WTC11 (cell line): ENCODE data around the gene SYNGR3. TPM values are rescaled to one million over a fixed set of nuclear protein-coding genes. Genes with fewer than 3 reads are reported as not detected.
A peak's percentile ranks its signal among the peaks of the same experiment; 100 is the strongest.

ENCODE experiments used
- AFF4 ChIP-seq: sonication (generic); formaldehyde crosslinking; IDR thresholded peaks from 2 replicates; pipeline ENCODE4 v1.8.1; 2023; ENCODE audit warnings: mild to moderate bottlenecking, missing genetic modification reagents, borderline replicate concordance
- ATF2 ChIP-seq: sonication (generic); formaldehyde crosslinking; IDR thresholded peaks from 2 replicates; pipeline ENCODE4 v1.8.1; 2022; ENCODE audit warnings: low read depth, missing genetic modification reagents, borderline replicate concordance
- CBFB ChIP-seq: sonication (generic); formaldehyde crosslinking; IDR thresholded peaks from 2 replicates; pipeline ENCODE4 v1.8.1; 2022; ENCODE audit warnings: mild to moderate bottlenecking, low read depth, missing genetic modification reagents
- CDX4 ChIP-seq: fragments of 250-450 bp; sonication (Bioruptor Pico); IDR thresholded peaks from 2 replicates; pipeline ENCODE4 v1.9.0; 2021; ENCODE audit warnings: moderate library complexity, mild to moderate bottlenecking, inconsistent platforms, borderline replicate concordance
- FOXJ3 ChIP-seq: sonication (generic); formaldehyde crosslinking; IDR thresholded peaks from 2 replicates; pipeline ENCODE4 v1.9.0; 2021; ENCODE audit warnings: missing genetic modification reagents, mild to moderate bottlenecking, borderline replicate concordance
- FOXP1 ChIP-seq: sonication (generic); formaldehyde crosslinking; IDR thresholded peaks from 2 replicates; pipeline ENCODE4 v1.8.0; 2022; ENCODE audit warnings: missing genetic modification reagents, mild to moderate bottlenecking, moderate library complexity, borderline replicate concordance
- GTF2I ChIP-seq: fragments of 250-450 bp; sonication (Bioruptor Pico); conservative IDR thresholded peaks from 2 replicates; pipeline ENCODE4 v1.4.0; 2021; ENCODE audit warnings: mild to moderate bottlenecking
- HMGA2 ChIP-seq: fragments of 250-450 bp; sonication (Bioruptor Pico); IDR thresholded peaks from 2 replicates; pipeline ENCODE4 v1.4.0; 2021; ENCODE audit warnings: mild to moderate bottlenecking, moderate library complexity
- MAX ChIP-seq: sonication (generic); formaldehyde crosslinking; IDR thresholded peaks from 2 replicates; pipeline ENCODE4 v1.8.0; 2022; ENCODE audit warnings: mild to moderate bottlenecking, missing genetic modification reagents
- MXD4 ChIP-seq: fragments of 250-450 bp; sonication (Bioruptor Pico); IDR thresholded peaks from 2 replicates; pipeline ENCODE4 v1.8.0; 2021; ENCODE audit warnings: mild to moderate bottlenecking, moderate library complexity, borderline replicate concordance
- NR1H2 ChIP-seq: sonication (generic); formaldehyde crosslinking; IDR thresholded peaks from 2 replicates; pipeline ENCODE4 v1.9.0; 2021; ENCODE audit warnings: mild to moderate bottlenecking, moderate library complexity, missing genetic modification reagents
- NR2C2 ChIP-seq: sonication (generic); formaldehyde crosslinking; IDR thresholded peaks from 2 replicates; pipeline ENCODE4 v1.8.0; 2022; ENCODE audit warnings: mild to moderate bottlenecking, missing genetic modification reagents
- NR3C1 ChIP-seq: sonication (generic); formaldehyde crosslinking; conservative IDR thresholded peaks from 2 replicates; pipeline ENCODE4 v1.8.1; 2023; ENCODE audit warnings: low read depth, mild to moderate bottlenecking, missing genetic modification reagents
- PRRX2 ChIP-seq: fragments of 250-450 bp; sonication (Bioruptor Pico); IDR thresholded peaks from 2 replicates; pipeline ENCODE4 v1.8.0; 2021; ENCODE audit warnings: mild to moderate bottlenecking
- ZNF121 ChIP-seq: sonication (generic); formaldehyde crosslinking; IDR thresholded peaks from 2 replicates; pipeline ENCODE4 v1.8.0; 2023; ENCODE audit warnings: missing genetic modification reagents
- ZNF138 ChIP-seq: sonication (generic); formaldehyde crosslinking; conservative IDR thresholded peaks from 2 replicates; pipeline ENCODE4 v1.8.1; 2022; ENCODE audit warnings: mild to moderate bottlenecking, moderate library complexity, missing genetic modification reagents
- ZNF281 ChIP-seq: sonication (generic); formaldehyde crosslinking; IDR thresholded peaks from 2 replicates; pipeline ENCODE4 v1.8.0; 2023; ENCODE audit warnings: mild to moderate bottlenecking, missing genetic modification reagents
- total RNA-seq: library from RNA; stranded (reverse); gene quantifications from 3 replicates; pipeline ENCODE4 v1.2.3, GENCODE V29; 2021
- TF ChIP-seq, protein P1 (sequence below): sonication (generic); formaldehyde crosslinking; IDR thresholded peaks from 2 replicates; pipeline ENCODE4 v1.8.1; 2023; ENCODE audit warnings: mild to moderate bottlenecking, moderate library complexity, missing genetic modification reagents
- TF ChIP-seq, protein P2 (sequence below): sonication (generic); formaldehyde crosslinking; IDR thresholded peaks from 2 replicates; pipeline ENCODE4 v1.8.1; 2023; ENCODE audit warnings: mild to moderate bottlenecking, missing genetic modification reagents, moderate library complexity
- TF ChIP-seq, protein P3 (sequence below): sonication (generic); formaldehyde crosslinking; IDR thresholded peaks from 2 replicates; pipeline ENCODE4 v1.8.1; 2022; ENCODE audit warnings: missing genetic modification reagents, borderline replicate concordance
- TF ChIP-seq, protein P4 (sequence below): sonication (generic); formaldehyde crosslinking; IDR thresholded peaks from 2 replicates; pipeline ENCODE4 v1.8.0; 2022; ENCODE audit warnings: mild to moderate bottlenecking, missing genetic modification reagents
- TF ChIP-seq, protein P5 (sequence below): sonication (generic); formaldehyde crosslinking; IDR thresholded peaks from 2 replicates; pipeline ENCODE4 v1.8.1; 2022; ENCODE audit warnings: mild to moderate bottlenecking, missing genetic modification reagents, moderate library complexity, borderline replicate concordance

SYNGR3 gene
- total RNA-seq, 1 experiment from 2014 or later: 41.5 TPM

DNA sequence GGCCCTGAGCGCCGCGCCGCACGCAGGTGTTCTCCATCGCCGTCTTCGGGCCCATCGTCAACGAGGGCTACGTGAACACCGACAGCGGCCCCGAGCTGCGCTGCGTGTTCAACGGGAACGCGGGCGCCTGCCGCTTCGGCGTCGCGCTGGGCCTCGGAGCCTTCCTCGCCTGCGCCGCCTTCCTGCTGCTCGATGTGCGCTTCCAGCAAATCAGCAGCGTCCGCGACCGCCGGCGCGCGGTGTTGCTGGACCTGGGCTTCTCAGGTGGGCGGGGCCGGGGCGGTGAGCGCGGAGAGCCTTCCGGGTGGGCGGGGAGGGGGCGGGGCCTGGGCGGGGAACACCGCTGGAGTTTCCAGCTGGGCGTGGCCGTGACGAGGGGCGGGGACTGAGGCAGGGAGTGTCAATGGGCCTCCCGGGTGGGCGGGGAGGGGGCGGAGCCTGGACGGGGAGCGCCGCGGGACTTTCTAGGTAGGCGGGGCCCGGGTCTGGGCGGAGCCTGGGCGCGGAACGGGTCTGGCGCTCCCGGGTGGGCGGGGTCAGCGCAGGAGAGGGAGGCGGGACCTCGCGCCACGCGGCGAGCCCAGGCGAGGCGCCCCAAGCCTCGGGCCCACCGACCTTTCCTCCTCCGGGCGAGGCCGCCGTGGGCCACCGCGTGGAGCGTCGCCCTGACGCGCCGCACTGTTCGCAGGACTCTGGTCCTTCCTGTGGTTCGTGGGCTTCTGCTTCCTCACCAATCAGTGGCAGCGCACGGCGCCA lies 2.4 kb downstream of the SYNGR3 start (continued):
- TF ChIP-seq, protein P1, sequence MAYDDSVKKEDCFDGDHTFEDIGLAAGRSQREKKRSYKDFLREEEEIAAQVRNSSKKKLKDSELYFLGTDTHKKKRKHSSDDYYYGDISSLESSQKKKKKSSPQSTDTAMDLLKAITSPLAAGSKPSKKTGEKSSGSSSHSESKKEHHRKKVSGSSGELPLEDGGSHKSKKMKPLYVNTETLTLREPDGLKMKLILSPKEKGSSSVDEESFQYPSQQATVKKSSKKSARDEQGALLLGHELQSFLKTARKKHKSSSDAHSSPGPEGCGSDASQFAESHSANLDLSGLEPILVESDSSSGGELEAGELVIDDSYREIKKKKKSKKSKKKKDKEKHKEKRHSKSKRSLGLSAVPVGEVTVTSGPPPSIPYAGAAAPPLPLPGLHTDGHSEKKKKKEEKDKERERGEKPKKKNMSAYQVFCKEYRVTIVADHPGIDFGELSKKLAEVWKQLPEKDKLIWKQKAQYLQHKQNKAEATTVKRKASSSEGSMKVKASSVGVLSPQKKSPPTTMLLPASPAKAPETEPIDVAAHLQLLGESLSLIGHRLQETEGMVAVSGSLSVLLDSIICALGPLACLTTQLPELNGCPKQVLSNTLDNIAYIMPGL (CRISPR knock-in tag): 0 out of 2 replicates have a peak, but pooled peaks have one; percentile 8
- TF ChIP-seq CDX4 (CRISPR knock-in tag) (no peak), MAX (CRISPR knock-in tag) (peak; percentile 96), GTF2I (CRISPR knock-in tag) (no peak), MXD4 (CRISPR knock-in tag) (no peak), FOXJ3 (0 out of 2 replicates have a peak, but pooled peaks have one; percentile 75), ZNF138 (CRISPR knock-in tag) (no peak), HMGA2 (CRISPR knock-in tag) (no peak), AFF4 (CRISPR knock-in tag) (0 out of 2 replicates have a peak, but pooled peaks have one; percentile 51), CBFB (no peak), NR3C1 (CRISPR knock-in tag) (no peak), ZNF281 (peak; percentile 92), NR2C2 (CRISPR knock-in tag) (peak; percentile 76; the same call in 1 of the 2 replicates), ATF2 (CRISPR knock-in tag) (peak; percentile 92; the same call in 1 of the 2 replicates), NR1H2 (CRISPR knock-in tag) (peak; percentile 82), ZNF121 (no peak), PRRX2 (CRISPR knock-in tag) (no peak), FOXP1 (CRISPR knock-in tag) (peak; percentile 97)
- TF ChIP-seq, protein P2, sequence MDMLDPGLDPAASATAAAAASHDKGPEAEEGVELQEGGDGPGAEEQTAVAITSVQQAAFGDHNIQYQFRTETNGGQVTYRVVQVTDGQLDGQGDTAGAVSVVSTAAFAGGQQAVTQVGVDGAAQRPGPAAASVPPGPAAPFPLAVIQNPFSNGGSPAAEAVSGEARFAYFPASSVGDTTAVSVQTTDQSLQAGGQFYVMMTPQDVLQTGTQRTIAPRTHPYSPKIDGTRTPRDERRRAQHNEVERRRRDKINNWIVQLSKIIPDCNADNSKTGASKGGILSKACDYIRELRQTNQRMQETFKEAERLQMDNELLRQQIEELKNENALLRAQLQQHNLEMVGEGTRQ: no peak
- TF ChIP-seq, protein P3, sequence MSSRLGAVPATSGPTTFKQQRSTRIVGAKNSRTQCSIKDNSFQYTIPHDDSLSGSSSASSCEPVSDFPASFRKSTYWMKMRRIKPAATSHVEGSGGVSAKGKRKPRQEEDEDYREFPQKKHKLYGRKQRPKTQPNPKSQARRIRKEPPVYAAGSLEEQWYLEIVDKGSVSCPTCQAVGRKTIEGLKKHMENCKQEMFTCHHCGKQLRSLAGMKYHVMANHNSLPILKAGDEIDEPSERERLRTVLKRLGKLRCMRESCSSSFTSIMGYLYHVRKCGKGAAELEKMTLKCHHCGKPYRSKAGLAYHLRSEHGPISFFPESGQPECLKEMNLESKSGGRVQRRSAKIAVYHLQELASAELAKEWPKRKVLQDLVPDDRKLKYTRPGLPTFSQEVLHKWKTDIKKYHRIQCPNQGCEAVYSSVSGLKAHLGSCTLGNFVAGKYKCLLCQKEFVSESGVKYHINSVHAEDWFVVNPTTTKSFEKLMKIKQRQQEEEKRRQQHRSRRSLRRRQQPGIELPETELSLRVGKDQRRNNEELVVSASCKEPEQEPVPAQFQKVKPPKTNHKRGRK (CRISPR knock-in tag): no peak
- TF ChIP-seq, protein P4, sequence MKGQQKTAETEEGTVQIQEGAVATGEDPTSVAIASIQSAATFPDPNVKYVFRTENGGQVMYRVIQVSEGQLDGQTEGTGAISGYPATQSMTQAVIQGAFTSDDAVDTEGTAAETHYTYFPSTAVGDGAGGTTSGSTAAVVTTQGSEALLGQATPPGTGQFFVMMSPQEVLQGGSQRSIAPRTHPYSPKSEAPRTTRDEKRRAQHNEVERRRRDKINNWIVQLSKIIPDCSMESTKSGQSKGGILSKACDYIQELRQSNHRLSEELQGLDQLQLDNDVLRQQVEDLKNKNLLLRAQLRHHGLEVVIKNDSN: peak; percentile 69; the same call in 1 of the 2 replicates
- TF ChIP-seq, protein P5, sequence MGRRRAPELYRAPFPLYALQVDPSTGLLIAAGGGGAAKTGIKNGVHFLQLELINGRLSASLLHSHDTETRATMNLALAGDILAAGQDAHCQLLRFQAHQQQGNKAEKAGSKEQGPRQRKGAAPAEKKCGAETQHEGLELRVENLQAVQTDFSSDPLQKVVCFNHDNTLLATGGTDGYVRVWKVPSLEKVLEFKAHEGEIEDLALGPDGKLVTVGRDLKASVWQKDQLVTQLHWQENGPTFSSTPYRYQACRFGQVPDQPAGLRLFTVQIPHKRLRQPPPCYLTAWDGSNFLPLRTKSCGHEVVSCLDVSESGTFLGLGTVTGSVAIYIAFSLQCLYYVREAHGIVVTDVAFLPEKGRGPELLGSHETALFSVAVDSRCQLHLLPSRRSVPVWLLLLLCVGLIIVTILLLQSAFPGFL: peak; percentile 33; the same call in 1 of the 2 replicates
